ENCODE results near the gene NRN1. TPM values are rescaled to one million over a fixed set of nuclear protein-coding genes. Genes with fewer than 3 reads are reported as not detected.
"Not testable (repeated sequence)": the region's sequence is repeated elsewhere in the genome, so short reads cannot be mapped to it uniquely, and the experiment has no call there.

The NRN1 gene
- total and polyA plus RNA-seq, 2 donors (not counting 1 experiment from before 2014, with no cell fraction given) = 0.12 TPM; not detected in 1

DNA sequence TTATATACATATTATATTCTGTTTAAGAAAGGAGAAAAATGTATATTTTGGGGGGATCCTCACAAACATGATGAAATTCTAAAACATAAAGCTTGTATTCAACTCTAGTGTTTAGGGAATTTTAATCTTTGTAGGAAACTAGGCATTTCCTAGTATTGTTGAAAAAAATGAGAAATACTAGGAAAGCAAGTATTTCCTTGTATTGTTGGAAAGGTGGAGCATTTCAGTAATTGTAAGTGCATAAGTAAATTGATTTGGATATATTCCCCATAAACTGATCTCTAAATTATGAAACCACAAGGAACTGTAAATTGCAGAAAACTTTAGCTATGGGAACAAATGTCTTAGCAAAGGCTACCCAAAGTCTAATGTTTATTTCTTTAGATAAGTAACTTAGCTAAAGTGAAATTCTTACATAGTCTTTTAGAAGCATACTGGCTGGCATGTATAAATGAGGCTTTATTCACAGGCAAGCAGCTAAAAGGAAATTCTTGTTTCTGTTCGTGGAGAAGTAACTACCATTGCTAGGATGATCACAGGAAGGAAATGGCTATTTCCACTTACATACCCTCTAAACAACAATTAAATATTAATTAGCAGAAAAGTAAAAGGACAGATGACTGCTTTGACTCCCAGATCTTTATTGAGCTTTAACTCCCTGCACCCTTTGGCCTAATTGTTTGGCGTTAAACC is 19.9 kb upstream of the NRN1 start:
- Histone ChIP-seq H3K4me1 (ENCODE audit: control insufficient read depth, extremely low read depth, insufficient read depth, low read length) (no peaks in the 10 kb centered on the region), H3K9me3 (ENCODE audit: control insufficient read depth, insufficient read depth, low read depth, low read length) (no peaks in the 10 kb centered on the region), H3K9ac (ENCODE audit: insufficient read depth, low read length) (no peak overlapping the region), H2AFZ (ENCODE audit: low read length) (no peak overlapping the region), H3K79me2 (ENCODE audit: control insufficient read depth, insufficient read depth, low read length) (no peaks in the 10 kb centered on the region), H3K4me3 (replicated peaks in 1 of 4; ENCODE audit: control extremely low read depth in 1 of 4, insufficient read depth in 1 of 4, low read depth in 3 of 4, low read length in 4 of 4) (no peak overlapping the region), H3K27me3 (ENCODE audit: control insufficient read depth, insufficient read depth, low read length) (no peaks in the 10 kb centered on the region), H3K36me3 (ENCODE audit: control insufficient read depth, insufficient read depth, low read length) (no peaks in the 10 kb centered on the region), H4K20me1 (ENCODE audit: control insufficient read depth, extremely low read depth, insufficient read depth, low read length) (no peaks in the 10 kb centered on the region), H3K27ac (ENCODE audit: insufficient read depth, low read length) (no peak overlapping the region), H3K4me2 (ENCODE audit: extremely low read depth, insufficient read depth, low read length) (no peak overlapping the region)
- DNase-seq (ENCODE audit: low read depth in 2 of 2) = no peak
- no peak for TF ChIP-seq EZH2 (IDR thresholded peaks at IDR 0.05; ENCODE audit: low read length, missing control alignments)
- TF ChIP-seq, protein P1, sequence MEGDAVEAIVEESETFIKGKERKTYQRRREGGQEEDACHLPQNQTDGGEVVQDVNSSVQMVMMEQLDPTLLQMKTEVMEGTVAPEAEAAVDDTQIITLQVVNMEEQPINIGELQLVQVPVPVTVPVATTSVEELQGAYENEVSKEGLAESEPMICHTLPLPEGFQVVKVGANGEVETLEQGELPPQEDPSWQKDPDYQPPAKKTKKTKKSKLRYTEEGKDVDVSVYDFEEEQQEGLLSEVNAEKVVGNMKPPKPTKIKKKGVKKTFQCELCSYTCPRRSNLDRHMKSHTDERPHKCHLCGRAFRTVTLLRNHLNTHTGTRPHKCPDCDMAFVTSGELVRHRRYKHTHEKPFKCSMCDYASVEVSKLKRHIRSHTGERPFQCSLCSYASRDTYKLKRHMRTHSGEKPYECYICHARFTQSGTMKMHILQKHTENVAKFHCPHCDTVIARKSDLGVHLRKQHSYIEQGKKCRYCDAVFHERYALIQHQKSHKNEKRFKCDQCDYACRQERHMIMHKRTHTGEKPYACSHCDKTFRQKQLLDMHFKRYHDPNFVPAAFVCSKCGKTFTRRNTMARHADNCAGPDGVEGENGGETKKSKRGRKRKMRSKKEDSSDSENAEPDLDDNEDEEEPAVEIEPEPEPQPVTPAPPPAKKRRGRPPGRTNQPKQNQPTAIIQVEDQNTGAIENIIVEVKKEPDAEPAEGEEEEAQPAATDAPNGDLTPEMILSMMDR (conservative IDR thresholded peaks at IDR 0.05 in 1 of 2, IDR thresholded peaks at IDR 0.05 in 1 of 2; ENCODE audit: low read depth in 1 of 2, low read length in 2 of 2) = no peak

DNA sequence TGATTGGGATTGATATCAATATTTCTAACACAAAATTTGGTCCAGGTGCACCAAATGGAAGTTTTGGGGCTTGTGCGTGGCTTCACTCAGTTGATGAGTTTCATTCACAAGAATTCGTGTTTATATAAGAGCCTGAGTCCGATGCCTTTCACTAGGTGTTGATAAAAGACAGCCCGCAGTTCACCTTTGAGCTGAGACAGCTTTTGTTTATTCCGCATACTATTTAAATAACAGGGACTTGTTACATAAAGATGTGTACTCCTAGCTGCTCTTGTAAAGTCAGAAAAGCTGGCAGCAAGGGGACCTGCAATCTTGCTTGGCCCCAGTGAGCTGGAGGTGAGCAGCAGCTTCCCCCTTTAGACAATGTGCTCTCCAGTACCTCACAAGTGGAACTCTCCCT is 19.0 kb upstream of the NRN1 start:
- no peak for TF ChIP-seq EZH2 (IDR thresholded peaks at IDR 0.05; ENCODE audit: low read length, missing control alignments)
- TF ChIP-seq, protein P1 (conservative IDR thresholded peaks at IDR 0.05 in 1 of 2, IDR thresholded peaks at IDR 0.05 in 1 of 2; ENCODE audit: low read depth in 1 of 2, low read length in 2 of 2) = no peak
- Histone ChIP-seq H3K9ac (ENCODE audit: insufficient read depth, low read length) (no peak overlapping the region), H3K4me1 (ENCODE audit: control insufficient read depth, extremely low read depth, insufficient read depth, low read length) (no peaks in the 10 kb centered on the region), H4K20me1 (ENCODE audit: control insufficient read depth, extremely low read depth, insufficient read depth, low read length) (no peaks in the 10 kb centered on the region), H3K79me2 (ENCODE audit: control insufficient read depth, insufficient read depth, low read length) (no peaks in the 10 kb centered on the region), H3K36me3 (ENCODE audit: control insufficient read depth, insufficient read depth, low read length) (no peaks in the 10 kb centered on the region), H3K27ac (ENCODE audit: insufficient read depth, low read length) (no peak overlapping the region), H3K4me2 (ENCODE audit: extremely low read depth, insufficient read depth, low read length) (no peak overlapping the region), H3K4me3 (replicated peaks in 1 of 4; ENCODE audit: control extremely low read depth in 1 of 4, insufficient read depth in 1 of 4, low read depth in 3 of 4, low read length in 4 of 4) (no peak overlapping the region), H3K27me3 (ENCODE audit: control insufficient read depth, insufficient read depth, low read length) (no peaks in the 10 kb centered on the region), H3K9me3 (ENCODE audit: control insufficient read depth, insufficient read depth, low read depth, low read length) (no peaks in the 10 kb centered on the region), H2AFZ (ENCODE audit: low read length) (no peak overlapping the region)
- no peak for DNase-seq (ENCODE audit: low read depth in 2 of 2)

DNA sequence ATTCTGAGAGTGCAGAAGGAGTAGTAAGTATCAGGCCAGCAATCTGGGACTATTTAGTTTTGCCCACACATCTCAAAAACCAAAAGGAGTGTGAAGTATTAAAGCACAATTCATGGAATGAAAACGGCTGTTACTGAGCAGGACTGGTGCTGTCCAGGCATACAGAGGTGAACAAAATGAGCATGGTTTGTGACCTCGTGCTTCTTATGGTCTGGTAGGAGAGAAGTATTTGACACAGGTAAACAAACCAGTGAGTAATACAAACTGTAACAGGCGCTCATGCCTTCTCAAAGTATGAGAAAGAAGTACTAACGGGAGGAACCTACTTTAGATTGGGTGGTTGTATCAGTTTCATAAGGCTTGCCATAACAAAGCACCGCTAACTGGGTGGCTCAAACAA is 17.5 kb upstream of the NRN1 start:
- Histone ChIP-seq H2AFZ (ENCODE audit: low read length) (no peak overlapping the region), H3K27me3 (ENCODE audit: control insufficient read depth, insufficient read depth, low read length) (no peaks in the 10 kb centered on the region)

DNA sequence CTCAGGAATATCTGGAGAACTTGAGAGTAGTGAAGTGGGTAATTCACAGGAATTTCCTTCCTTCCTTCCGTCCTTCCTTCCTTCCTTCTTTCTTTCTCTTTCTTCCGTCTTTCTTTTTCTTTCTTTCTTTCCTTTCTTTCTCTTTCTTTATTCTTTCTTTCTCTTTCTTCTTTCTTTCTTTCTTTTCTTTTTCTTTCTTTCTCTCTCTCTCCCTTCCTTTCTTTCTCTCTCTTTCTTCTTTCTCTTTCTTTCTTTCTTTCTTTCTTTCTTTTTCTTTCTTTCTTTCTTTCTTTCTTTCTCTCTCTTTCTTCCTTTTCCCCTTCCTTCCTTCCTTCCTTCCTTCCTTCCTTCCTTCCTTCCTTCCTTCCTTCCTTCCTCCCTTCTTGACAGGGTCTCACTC is 16.1 kb upstream of the NRN1 start:
- H3K4me2 ChIP-seq (ENCODE audit: extremely low read depth, insufficient read depth, low read length); H3K27ac ChIP-seq (ENCODE audit: insufficient read depth, low read length); H3K36me3 ChIP-seq (ENCODE audit: control insufficient read depth, insufficient read depth, low read length); H3K27me3 ChIP-seq (ENCODE audit: control insufficient read depth, insufficient read depth, low read length); H4K20me1 ChIP-seq (ENCODE audit: control insufficient read depth, extremely low read depth, insufficient read depth, low read length); H3K79me2 ChIP-seq (ENCODE audit: control insufficient read depth, insufficient read depth, low read length); DNase-seq (ENCODE audit: low read depth in 2 of 2); H3K9me3 ChIP-seq (ENCODE audit: control insufficient read depth, insufficient read depth, low read depth, low read length); H3K4me3 ChIP-seq (replicated peaks in 1 of 4; ENCODE audit: control extremely low read depth in 1 of 4, insufficient read depth in 1 of 4, low read depth in 3 of 4, low read length in 4 of 4); H3K4me1 ChIP-seq (ENCODE audit: control insufficient read depth, extremely low read depth, insufficient read depth, low read length); H2AFZ ChIP-seq (ENCODE audit: low read length); H3K9ac ChIP-seq (ENCODE audit: insufficient read depth, low read length): not testable (repeated sequence)

More for the DNA sequence above, 17.5 kb upstream of the NRN1 start:
- Histone ChIP-seq H3K4me1 (ENCODE audit: control insufficient read depth, extremely low read depth, insufficient read depth, low read length) (no peaks in the 10 kb centered on the region), H3K4me3 (replicated peaks in 1 of 4; ENCODE audit: control extremely low read depth in 1 of 4, insufficient read depth in 1 of 4, low read depth in 3 of 4, low read length in 4 of 4) (no peak overlapping the region), H4K20me1 (ENCODE audit: control insufficient read depth, extremely low read depth, insufficient read depth, low read length) (no peaks in the 10 kb centered on the region), H3K9me3 (ENCODE audit: control insufficient read depth, insufficient read depth, low read depth, low read length) (no peaks in the 10 kb centered on the region), H3K9ac (ENCODE audit: insufficient read depth, low read length) (no peak overlapping the region), H3K4me2 (ENCODE audit: extremely low read depth, insufficient read depth, low read length) (no peak overlapping the region), H3K79me2 (ENCODE audit: control insufficient read depth, insufficient read depth, low read length) (no peaks in the 10 kb centered on the region), H3K36me3 (ENCODE audit: control insufficient read depth, insufficient read depth, low read length) (no peaks in the 10 kb centered on the region), H3K27ac (ENCODE audit: insufficient read depth, low read length) (no peak overlapping the region)
- TF ChIP-seq EZH2 (IDR thresholded peaks at IDR 0.05; ENCODE audit: low read length, missing control alignments) = no peak
- TF ChIP-seq, protein P1 (conservative IDR thresholded peaks at IDR 0.05 in 1 of 2, IDR thresholded peaks at IDR 0.05 in 1 of 2; ENCODE audit: low read depth in 1 of 2, low read length in 2 of 2) = no peak
- DNase-seq (ENCODE audit: low read depth in 2 of 2) = no peak
